ENCODE data around the gene VPS13D.

GRCh38 chr1:12287869-12288268 lies 58.0 kb downstream of the VPS13D start:
- TF ChIP-seq CTCF (IDR thresholded peaks at IDR 0.05 in 2 of 3, conservative IDR thresholded peaks at IDR 0.05 in 1 of 3; ENCODE audit: borderline replicate concordance in 1 of 3, insufficient read depth in 1 of 3, low read depth in 2 of 3, low read length in 2 of 3) (no peak), POLR2A (IDR thresholded peaks at IDR 0.05; ENCODE audit: borderline replicate concordance, extremely low read depth, insufficient read depth, insufficient read length) (no peak), EZH2 (IDR thresholded peaks at IDR 0.05) (no peak), JUND (IDR thresholded peaks at IDR 0.05) (no peak), RAD21 (IDR thresholded peaks at IDR 0.05; ENCODE audit: low read depth) (no peak), SP1 (IDR thresholded peaks at IDR 0.05; ENCODE audit: low read depth) (no peak), MAX (IDR thresholded peaks at IDR 0.05) (no peak), EGR1 (IDR thresholded peaks at IDR 0.05; ENCODE audit: low read depth) (no peak), SRF (IDR thresholded peaks at IDR 0.05; ENCODE audit: low read depth) (no peak), POLR2AphosphoS5 (IDR thresholded peaks at IDR 0.05; ENCODE audit: low read depth, low read length) (no peak), EZH2phosphoT487 (IDR thresholded peaks at IDR 0.05; ENCODE audit: borderline replicate concordance) (no peak), ZFX (IDR thresholded peaks at IDR 0.05) (no peak)
- TF ChIP-seq, protein P1, sequence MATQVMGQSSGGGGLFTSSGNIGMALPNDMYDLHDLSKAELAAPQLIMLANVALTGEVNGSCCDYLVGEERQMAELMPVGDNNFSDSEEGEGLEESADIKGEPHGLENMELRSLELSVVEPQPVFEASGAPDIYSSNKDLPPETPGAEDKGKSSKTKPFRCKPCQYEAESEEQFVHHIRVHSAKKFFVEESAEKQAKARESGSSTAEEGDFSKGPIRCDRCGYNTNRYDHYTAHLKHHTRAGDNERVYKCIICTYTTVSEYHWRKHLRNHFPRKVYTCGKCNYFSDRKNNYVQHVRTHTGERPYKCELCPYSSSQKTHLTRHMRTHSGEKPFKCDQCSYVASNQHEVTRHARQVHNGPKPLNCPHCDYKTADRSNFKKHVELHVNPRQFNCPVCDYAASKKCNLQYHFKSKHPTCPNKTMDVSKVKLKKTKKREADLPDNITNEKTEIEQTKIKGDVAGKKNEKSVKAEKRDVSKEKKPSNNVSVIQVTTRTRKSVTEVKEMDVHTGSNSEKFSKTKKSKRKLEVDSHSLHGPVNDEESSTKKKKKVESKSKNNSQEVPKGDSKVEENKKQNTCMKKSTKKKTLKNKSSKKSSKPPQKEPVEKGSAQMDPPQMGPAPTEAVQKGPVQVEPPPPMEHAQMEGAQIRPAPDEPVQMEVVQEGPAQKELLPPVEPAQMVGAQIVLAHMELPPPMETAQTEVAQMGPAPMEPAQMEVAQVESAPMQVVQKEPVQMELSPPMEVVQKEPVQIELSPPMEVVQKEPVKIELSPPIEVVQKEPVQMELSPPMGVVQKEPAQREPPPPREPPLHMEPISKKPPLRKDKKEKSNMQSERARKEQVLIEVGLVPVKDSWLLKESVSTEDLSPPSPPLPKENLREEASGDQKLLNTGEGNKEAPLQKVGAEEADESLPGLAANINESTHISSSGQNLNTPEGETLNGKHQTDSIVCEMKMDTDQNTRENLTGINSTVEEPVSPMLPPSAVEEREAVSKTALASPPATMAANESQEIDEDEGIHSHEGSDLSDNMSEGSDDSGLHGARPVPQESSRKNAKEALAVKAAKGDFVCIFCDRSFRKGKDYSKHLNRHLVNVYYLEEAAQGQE (IDR thresholded peaks at IDR 0.05; ENCODE audit: low read depth): no peak

Measured in HCT116 (cell line).